GM12874 (cell line): ENCODE measurements around the gene ABLIM2.

Source experiments
- TF ChIP-seq, protein P1 (sequence below): IDR thresholded peaks from 2 replicates; pipeline ENCODE4 v1.5.1; 2011; ENCODE audit warnings: low read depth, mild to moderate bottlenecking, control low read depth, low read length, moderate library complexity; ENCODE audit not compliant: insufficient read depth

ABLIM2 gene

DNA sequence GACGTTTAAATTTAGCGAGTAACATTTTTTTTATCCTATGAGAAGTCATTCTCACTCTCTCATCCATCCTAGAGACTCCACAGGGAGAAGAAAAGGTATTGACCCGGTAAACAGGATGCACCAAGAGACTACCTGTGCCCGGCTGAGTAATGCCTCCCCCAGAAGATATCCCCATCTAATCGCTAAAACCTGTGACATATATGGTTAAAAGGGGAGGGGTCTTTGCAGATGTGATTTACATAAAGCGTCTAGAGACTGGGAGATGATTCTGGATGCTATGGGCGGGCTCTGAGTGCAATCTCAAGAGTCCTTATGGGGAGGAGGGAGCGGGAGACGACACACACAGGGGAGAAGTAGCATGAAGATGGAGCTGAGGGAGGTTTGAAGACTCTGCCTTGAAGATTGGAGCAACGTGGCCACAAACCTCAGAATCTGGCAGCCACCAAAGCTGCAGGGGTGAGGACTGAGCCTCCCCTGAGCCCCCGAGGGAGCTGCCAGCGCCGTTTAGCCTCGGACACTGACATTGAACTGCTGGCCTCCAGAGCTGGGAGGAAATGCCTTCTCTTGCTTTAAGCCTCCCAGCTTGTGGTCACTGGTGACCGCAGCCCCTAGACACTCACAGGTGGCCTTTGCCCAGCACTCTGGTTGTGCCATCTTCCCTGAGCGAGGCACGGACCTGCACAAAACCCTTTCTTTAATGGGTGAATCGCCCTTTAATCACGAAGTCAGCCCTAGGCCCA is 11.2 kb downstream of the ABLIM2 start:
- TF ChIP-seq, protein P1, sequence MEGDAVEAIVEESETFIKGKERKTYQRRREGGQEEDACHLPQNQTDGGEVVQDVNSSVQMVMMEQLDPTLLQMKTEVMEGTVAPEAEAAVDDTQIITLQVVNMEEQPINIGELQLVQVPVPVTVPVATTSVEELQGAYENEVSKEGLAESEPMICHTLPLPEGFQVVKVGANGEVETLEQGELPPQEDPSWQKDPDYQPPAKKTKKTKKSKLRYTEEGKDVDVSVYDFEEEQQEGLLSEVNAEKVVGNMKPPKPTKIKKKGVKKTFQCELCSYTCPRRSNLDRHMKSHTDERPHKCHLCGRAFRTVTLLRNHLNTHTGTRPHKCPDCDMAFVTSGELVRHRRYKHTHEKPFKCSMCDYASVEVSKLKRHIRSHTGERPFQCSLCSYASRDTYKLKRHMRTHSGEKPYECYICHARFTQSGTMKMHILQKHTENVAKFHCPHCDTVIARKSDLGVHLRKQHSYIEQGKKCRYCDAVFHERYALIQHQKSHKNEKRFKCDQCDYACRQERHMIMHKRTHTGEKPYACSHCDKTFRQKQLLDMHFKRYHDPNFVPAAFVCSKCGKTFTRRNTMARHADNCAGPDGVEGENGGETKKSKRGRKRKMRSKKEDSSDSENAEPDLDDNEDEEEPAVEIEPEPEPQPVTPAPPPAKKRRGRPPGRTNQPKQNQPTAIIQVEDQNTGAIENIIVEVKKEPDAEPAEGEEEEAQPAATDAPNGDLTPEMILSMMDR, result no peak

- TF ChIP-seq, protein P1, result no peak
Observed at GRCh38 chr4:8146157-8146556, 12.5 kb downstream of the ABLIM2 start.

- TF ChIP-seq, protein P1, result no peak
Observed at GRCh38 chr4:8144359-8144758, 14.3 kb downstream of the ABLIM2 start.

DNA sequence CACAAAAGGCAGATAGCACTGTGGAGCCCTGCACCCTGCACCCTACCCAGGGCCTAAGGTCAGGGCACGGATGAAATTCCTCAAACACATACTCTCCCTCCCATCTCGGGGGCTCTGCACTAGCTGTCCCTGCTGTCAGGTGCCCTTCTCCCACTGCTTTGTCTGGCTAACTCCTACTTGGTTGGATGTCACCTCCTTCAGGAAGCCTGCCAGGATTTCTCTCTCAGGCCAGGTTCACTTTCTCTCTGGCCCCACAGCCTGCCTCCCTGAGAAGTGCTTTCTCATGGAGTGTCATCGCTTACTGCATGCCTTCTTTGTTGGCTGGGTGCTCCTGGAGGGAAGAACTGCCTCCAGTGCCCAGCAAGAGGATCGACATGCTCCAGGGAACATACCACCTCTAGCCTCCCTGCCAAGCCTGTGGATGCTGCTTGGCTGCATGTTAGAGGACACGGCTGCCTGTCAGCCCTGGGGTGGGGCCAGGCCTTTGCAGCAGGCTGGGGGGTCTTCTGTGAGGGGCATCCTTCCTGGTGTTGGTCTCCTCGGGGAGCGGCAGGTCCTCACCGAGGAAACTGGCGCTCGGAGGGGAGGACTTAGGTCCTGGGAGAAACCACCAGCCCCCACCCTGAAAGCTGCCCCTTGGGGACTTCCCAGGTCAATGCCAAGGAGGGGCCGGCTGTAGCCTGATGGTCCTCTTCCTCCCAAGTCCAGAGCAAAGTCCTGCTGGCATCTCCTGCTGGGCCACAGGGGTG is 15.0 kb downstream of the ABLIM2 start:
- TF ChIP-seq, protein P1, result no peak

- TF ChIP-seq, protein P1, result no peak
Observed at GRCh38 chr4:8142556-8142955, 16.1 kb downstream of the ABLIM2 start.

- TF ChIP-seq, protein P1, result no peak
Observed at GRCh38 chr4:8141935-8142334, 16.7 kb downstream of the ABLIM2 start.

DNA sequence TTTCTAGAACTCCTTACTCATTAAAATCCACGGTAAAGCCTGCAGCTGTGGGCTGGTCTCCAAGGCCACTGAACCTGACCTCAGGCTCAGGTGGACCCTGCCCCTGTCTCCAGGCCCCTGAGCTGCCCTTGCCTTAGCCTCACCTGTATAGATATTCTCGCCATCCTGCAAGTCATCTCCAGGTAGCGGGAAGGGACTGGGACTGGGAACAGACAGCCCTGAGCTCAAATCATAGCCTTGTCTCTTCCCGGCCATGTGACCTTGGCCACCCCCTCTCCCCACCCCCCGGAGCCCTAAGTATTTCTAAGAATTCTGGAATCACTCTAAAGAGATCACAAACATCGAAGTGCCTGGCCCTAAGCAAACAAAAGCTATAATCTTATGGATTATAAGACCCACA is 17.7 kb downstream of the ABLIM2 start:
- TF ChIP-seq, protein P1, result no peak
